Neural crest cell (in vitro differentiated cells): ENCODE measurements around the gene PSMA1. TPM values are rescaled to one million over a fixed set of nuclear protein-coding genes. Genes with fewer than 3 reads are reported as not detected.

ENCODE experiments used
- DNase-seq: peaks from one replicate; pipeline ENCODE4 v3.0.0; 2021; ENCODE audit warnings: low read depth, mixed read lengths, low spot score
- H3K27ac Mint-ChIP-seq: one replicate; pipeline ENCODE4 v1.8.0; 2021; ENCODE audit warnings: mild to moderate bottlenecking, mixed read lengths; ENCODE audit not compliant: unreplicated experiment
- H3K27me3 Mint-ChIP-seq: 2 replicates; pipeline ENCODE4 v1.8.0; 2021; ENCODE audit warnings: low read depth, mild to moderate bottlenecking, mixed read lengths
- H3K36me3 Mint-ChIP-seq: 2 replicates; pipeline ENCODE4 v1.8.0; 2021; ENCODE audit warnings: low read depth, mild to moderate bottlenecking, mixed read lengths
- H3K4me1 Mint-ChIP-seq: 2 replicates; pipeline ENCODE4 v1.8.0; 2021; ENCODE audit warnings: mixed read lengths
- H3K4me3 Mint-ChIP-seq: one replicate; pipeline ENCODE4 v1.8.0; 2021; ENCODE audit warnings: mild to moderate bottlenecking, mixed read lengths
- H3K9me3 Mint-ChIP-seq: 2 replicates; pipeline ENCODE4 v1.8.0; 2021; ENCODE audit warnings: mixed read lengths
- total RNA-seq: library from RNA; stranded (reverse); gene quantifications from 2 replicates; pipeline ENCODE4 v1.2.1, GENCODE V29; 2021
- TF ChIP-seq, protein P1 (sequence below): fragments of 200-600 bp; sonication (generic); conservative IDR thresholded peaks from 2 replicates; pipeline ENCODE4 v1.5.0; 2021; ENCODE audit warnings: antibody characterized with exemption, mild to moderate bottlenecking

Gene PSMA1
- total RNA-seq, 1 donor from 2014 or later: 172 TPM

DNA sequence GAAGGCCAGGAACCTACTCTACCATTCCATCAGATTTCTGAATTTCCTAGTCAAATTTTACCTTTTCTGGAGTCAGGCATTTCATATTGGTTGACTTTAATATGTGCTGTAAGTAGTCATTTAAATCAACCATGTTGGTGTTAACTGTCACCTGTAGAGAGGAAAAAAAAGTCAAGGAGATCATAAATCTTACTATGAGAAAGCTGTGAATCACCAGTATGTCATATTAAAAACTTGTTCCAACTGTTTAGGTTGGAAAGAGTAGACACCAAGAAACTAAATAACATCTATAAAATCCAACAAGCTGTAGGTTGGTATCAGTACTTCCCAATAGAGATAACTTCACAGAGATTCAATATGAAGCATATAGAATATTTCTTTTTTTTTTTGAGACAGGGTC is 60.0 kb downstream of the PSMA1 start:
- no peak for DNase-seq
- Mint-ChIP-seq H3K27me3 (no peaks in the 10 kb centered on the region), H3K4me1 (no peaks in the 10 kb centered on the region), H3K9me3 (no peaks in the 10 kb centered on the region), H3K27ac (no peak overlapping the region), H3K36me3 (peaks cover 8% of the 10 kb centered on the region), H3K4me3 (no peak overlapping the region)
- TF ChIP-seq, protein P1, sequence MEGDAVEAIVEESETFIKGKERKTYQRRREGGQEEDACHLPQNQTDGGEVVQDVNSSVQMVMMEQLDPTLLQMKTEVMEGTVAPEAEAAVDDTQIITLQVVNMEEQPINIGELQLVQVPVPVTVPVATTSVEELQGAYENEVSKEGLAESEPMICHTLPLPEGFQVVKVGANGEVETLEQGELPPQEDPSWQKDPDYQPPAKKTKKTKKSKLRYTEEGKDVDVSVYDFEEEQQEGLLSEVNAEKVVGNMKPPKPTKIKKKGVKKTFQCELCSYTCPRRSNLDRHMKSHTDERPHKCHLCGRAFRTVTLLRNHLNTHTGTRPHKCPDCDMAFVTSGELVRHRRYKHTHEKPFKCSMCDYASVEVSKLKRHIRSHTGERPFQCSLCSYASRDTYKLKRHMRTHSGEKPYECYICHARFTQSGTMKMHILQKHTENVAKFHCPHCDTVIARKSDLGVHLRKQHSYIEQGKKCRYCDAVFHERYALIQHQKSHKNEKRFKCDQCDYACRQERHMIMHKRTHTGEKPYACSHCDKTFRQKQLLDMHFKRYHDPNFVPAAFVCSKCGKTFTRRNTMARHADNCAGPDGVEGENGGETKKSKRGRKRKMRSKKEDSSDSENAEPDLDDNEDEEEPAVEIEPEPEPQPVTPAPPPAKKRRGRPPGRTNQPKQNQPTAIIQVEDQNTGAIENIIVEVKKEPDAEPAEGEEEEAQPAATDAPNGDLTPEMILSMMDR: no peak

DNA sequence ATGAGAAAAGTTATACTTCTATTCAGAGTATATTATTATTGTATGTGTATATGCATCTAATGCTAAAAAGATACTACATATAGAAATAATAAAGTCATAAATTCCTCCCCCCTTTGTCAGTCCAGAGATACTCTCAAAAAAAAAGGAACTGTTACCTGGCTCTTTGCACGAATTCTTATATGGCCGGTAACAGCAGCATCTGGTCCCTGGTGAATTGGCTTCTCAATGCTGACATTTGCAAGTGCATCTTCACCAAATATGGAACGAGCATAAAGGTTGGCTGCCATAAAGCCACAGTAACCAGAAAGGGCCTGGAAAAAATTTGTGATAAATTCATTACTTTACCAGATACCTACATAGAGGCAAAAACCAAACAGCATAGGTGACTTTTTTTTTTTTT is 61.8 kb downstream of the PSMA1 start:
- TF ChIP-seq, protein P1: no peak
- Mint-ChIP-seq H3K27ac (no peak overlapping the region), H3K9me3 (no peaks in the 10 kb centered on the region), H3K4me1 (no peaks in the 10 kb centered on the region), H3K4me3 (no peak overlapping the region), H3K36me3 (peaks cover 3% of the 10 kb centered on the region), H3K27me3 (no peaks in the 10 kb centered on the region)
- DNase-seq: no peak

DNA sequence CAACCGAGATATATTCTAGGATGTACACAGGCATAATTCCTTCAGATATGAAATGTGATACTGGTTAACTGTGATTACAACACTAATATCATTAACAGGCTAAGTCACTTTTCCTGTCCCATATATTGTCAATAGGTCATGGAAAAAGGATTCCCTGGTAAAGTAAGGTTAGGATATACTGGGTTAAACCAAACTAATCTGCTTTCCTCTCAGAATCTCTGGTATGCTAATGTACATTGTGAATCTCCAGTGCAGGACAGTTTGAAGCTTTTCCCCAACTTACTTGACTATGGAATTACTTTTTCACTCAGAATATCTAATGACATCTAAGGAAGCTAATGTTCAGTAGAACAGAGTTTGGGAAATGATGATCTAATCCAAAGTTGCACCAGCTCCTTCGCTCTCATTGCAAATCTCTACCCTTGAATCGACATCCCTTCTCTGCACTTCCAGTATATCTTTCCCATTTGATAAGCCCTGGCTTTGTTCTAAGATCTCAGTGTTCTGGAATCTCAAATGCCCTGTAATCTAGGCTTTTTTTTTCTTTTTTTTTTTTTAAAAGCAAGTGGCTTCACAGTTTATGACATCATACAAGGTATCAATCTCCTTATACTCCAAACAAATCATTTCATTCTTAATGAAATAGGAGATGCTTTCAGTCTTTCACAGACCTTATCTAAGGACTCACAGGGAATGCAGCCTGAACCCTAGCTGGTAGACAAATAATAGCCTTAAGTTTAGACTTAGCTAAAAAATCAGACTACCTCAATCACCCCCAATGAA is 64.3 kb downstream of the PSMA1 start:
- Mint-ChIP-seq H3K9me3 (no peaks in the 10 kb centered on the region), H3K27me3 (no peaks in the 10 kb centered on the region), H3K36me3 (peaks cover 9% of the 10 kb centered on the region), H3K4me3 (no peak overlapping the region), H3K4me1 (no peaks in the 10 kb centered on the region), H3K27ac (no peak overlapping the region)
- TF ChIP-seq, protein P1: no peak
- DNase-seq: no peak

Other genes starting within 250 kb of the PSMA1 start
- 36.6 and 37.8 TPM in 2 replicates for gene RRAS2, start 161.2 kb downstream of the PSMA1 start, total RNA-seq
- gene COPB1, start 20.6 kb downstream of the PSMA1 start, total RNA-seq: 83.9 and 93.9 TPM in 2 replicates
- 24.1 and 24.3 TPM in 2 replicates for gene PDE3B, start 123.4 kb upstream of the PSMA1 start, total RNA-seq